ENCODE results near the gene KRAS.

Gene KRAS

GRCh38 chr12:25241167-25242020 lies 9.3 kb downstream of the KRAS start:
- no peak overlapping the region for H3K27ac ChIP-seq (ENCODE audit: low read depth, low read length)
- H3K9ac ChIP-seq (ENCODE audit: low read depth, low read length), result no peak overlapping the region
- H3K36me3 ChIP-seq (ENCODE audit: insufficient read depth, low read length), result peaks cover 67% of the 10 kb centered on the region
- no peaks in the 10 kb centered on the region for H3K27me3 ChIP-seq (ENCODE audit: insufficient read depth, low read length)
- 93% methylated on average over 2 of the region's 6 CpGs for WGBS
- H3K9me3 ChIP-seq (ENCODE audit: insufficient read depth, low read depth, low read length), result no peaks in the 10 kb centered on the region
- H3K4me1 ChIP-seq (ENCODE audit: insufficient read depth, low read length), result no peaks in the 10 kb centered on the region; the same call in 1 of the 2 replicates
- H3K4me3 ChIP-seq (ENCODE audit: low read length), result no peak overlapping the region

GRCh38 chr12:25236626-25237025 lies 14.1 kb downstream of the KRAS start:
- H3K4me1 ChIP-seq (ENCODE audit: insufficient read depth, low read length), result no peaks in the 10 kb centered on the region; the same call in 1 of the 2 replicates
- 99% methylated on average over 3 of the region's 4 CpGs for WGBS
- no peak overlapping the region for H3K27ac ChIP-seq (ENCODE audit: low read depth, low read length)
- H3K4me3 ChIP-seq (ENCODE audit: low read length), result no peak overlapping the region
- no peak overlapping the region for H3K9ac ChIP-seq (ENCODE audit: low read depth, low read length)
- H3K9me3 ChIP-seq (ENCODE audit: insufficient read depth, low read depth, low read length), result no peaks in the 10 kb centered on the region
- H3K27me3 ChIP-seq (ENCODE audit: insufficient read depth, low read length), result no peaks in the 10 kb centered on the region
- H3K36me3 ChIP-seq (ENCODE audit: insufficient read depth, low read length), result peaks cover 73% of the 10 kb centered on the region

- Histone ChIP-seq H3K27me3 (ENCODE audit: insufficient read depth, low read length) (no peaks in the 10 kb centered on the region), H3K27ac (ENCODE audit: low read depth, low read length) (no peak overlapping the region), H3K36me3 (ENCODE audit: insufficient read depth, low read length) (peaks cover 73% of the 10 kb centered on the region), H3K4me3 (ENCODE audit: low read length) (no peak overlapping the region), H3K9ac (ENCODE audit: low read depth, low read length) (no peak overlapping the region), H3K4me1 (ENCODE audit: insufficient read depth, low read length) (no peaks in the 10 kb centered on the region; the same call in 1 of the 2 replicates), H3K9me3 (ENCODE audit: insufficient read depth, low read depth, low read length) (no peaks in the 10 kb centered on the region)
- WGBS, result 67% methylated on average over 1 of the region's 1 CpG
These were observed 14.5 kb downstream of the KRAS start for GRCh38 chr12:25236190-25236589.

DNA sequence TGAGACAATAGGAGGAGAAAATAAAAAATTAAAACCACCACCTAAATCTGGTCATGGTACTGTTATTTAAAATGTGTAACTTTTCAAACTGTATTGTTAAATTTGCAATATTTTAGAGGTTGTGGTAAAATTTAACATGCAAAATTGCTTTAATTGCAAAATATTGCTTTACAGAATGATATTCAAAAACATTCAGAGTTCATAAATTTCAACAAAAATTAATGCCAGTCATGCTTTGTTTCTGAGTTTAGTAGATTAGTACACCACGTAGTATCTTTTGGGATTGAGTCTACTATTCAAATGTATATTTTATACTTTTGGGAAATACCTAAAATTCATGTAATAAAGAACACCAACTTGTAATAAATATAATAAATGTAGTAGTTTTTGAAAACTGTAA lies 37.4 kb downstream of the KRAS start:
- Histone ChIP-seq H3K27ac (ENCODE audit: low read depth, low read length) (no peak overlapping the region), H3K36me3 (ENCODE audit: insufficient read depth, low read length) (peaks cover 31% of the 10 kb centered on the region)
- no CpG with 5 or more reads among the region's 1 CpG for WGBS

DNA sequence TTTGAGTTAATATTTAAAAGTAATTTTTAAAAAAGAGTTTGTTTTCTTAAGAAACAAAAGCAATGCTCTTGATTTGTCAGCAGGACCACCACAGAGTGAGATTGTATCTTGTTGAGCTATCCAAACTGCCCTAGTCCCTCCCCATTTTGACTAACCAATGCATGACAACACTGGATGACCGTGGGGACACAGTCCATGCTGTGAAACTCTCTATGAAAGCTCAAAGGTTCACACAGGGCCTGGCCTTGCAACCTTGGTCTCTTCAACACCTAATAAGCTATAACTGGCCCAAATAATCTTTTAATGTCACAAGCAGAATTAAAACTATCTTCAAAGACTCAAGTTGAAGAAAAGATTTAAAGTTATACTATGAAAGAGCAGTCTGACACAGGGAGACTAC lies 42.2 kb downstream of the KRAS start:
- Histone ChIP-seq H3K36me3 (ENCODE audit: insufficient read depth, low read length) (peaks cover 59% of the 10 kb centered on the region), H3K27me3 (ENCODE audit: insufficient read depth, low read length) (no peaks in the 10 kb centered on the region), H3K27ac (ENCODE audit: low read depth, low read length) (no peak overlapping the region), H3K9ac (ENCODE audit: low read depth, low read length) (no peak overlapping the region), H3K4me3 (ENCODE audit: low read length) (no peak overlapping the region), H3K4me1 (ENCODE audit: insufficient read depth, low read length) (no peaks in the 10 kb centered on the region), H3K9me3 (ENCODE audit: insufficient read depth, low read depth, low read length) (no peaks in the 10 kb centered on the region)
- 88% methylated on average over 1 of the region's 1 CpG for WGBS

More for the DNA sequence above, 37.4 kb downstream of the KRAS start:
- H3K4me3 ChIP-seq (ENCODE audit: low read length), result no peak overlapping the region
- no peaks in the 10 kb centered on the region for H3K4me1 ChIP-seq (ENCODE audit: insufficient read depth, low read length)
- no peaks in the 10 kb centered on the region for H3K27me3 ChIP-seq (ENCODE audit: insufficient read depth, low read length)
- H3K9me3 ChIP-seq (ENCODE audit: insufficient read depth, low read depth, low read length), result no peaks in the 10 kb centered on the region
- H3K9ac ChIP-seq (ENCODE audit: low read depth, low read length), result no peak overlapping the region

DNA sequence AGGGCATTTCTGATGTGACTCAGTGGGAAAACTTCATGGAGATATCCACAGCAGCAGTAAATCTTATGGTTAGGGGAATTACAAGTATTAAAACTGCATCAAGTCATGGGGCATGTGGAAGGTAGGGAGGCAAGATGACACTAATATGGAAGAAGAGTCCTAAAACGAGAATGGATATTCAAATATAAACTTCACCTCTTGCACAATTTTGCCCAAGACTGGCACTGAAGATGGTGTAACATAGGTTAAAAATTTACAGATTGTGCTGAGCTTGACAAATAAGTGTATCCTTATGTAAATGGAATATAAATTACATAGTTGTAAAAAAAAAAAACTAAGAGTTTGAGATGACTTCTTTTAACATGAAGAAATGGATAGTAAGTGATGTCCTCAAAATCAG lies 42.9 kb downstream of the KRAS start:
- H3K36me3 ChIP-seq (ENCODE audit: insufficient read depth, low read length), result peaks cover 55% of the 10 kb centered on the region
- H3K4me1 ChIP-seq (ENCODE audit: insufficient read depth, low read length), result no peaks in the 10 kb centered on the region
- no peak overlapping the region for H3K4me3 ChIP-seq (ENCODE audit: low read length)
- WGBS, result no CpG with 5 or more reads among the region's 1 CpG
- no peak overlapping the region for H3K27ac ChIP-seq (ENCODE audit: low read depth, low read length)
- no peak overlapping the region for H3K9ac ChIP-seq (ENCODE audit: low read depth, low read length)
- H3K9me3 ChIP-seq (ENCODE audit: insufficient read depth, low read depth, low read length), result no peaks in the 10 kb centered on the region
- H3K27me3 ChIP-seq (ENCODE audit: insufficient read depth, low read length), result no peaks in the 10 kb centered on the region

GRCh38 chr12:25207411-25207810 lies 43.3 kb downstream of the KRAS start:
- no peaks in the 10 kb centered on the region for H3K27me3 ChIP-seq (ENCODE audit: insufficient read depth, low read length)
- WGBS, result 97% methylated on average over 6 of the region's 6 CpGs
- no peak overlapping the region for H3K9ac ChIP-seq (ENCODE audit: low read depth, low read length)
- peaks cover 55% of the 10 kb centered on the region for H3K36me3 ChIP-seq (ENCODE audit: insufficient read depth, low read length)
- no peaks in the 10 kb centered on the region for H3K9me3 ChIP-seq (ENCODE audit: insufficient read depth, low read depth, low read length)
- no peaks in the 10 kb centered on the region for H3K4me1 ChIP-seq (ENCODE audit: insufficient read depth, low read length)
- no peak overlapping the region for H3K4me3 ChIP-seq (ENCODE audit: low read length)
- H3K27ac ChIP-seq (ENCODE audit: low read depth, low read length), result no peak overlapping the region

GRCh38 chr12:25202137-25202536 lies 48.6 kb downstream of the KRAS start:
- Histone ChIP-seq H3K9me3 (ENCODE audit: insufficient read depth, low read depth, low read length) (no peaks in the 10 kb centered on the region), H3K27me3 (ENCODE audit: insufficient read depth, low read length) (no peaks in the 10 kb centered on the region), H3K9ac (ENCODE audit: low read depth, low read length) (no peak overlapping the region), H3K4me3 (ENCODE audit: low read length) (no peak overlapping the region), H3K36me3 (ENCODE audit: insufficient read depth, low read length) (peaks cover 24% of the 10 kb centered on the region), H3K27ac (ENCODE audit: low read depth, low read length) (no peak overlapping the region), H3K4me1 (ENCODE audit: insufficient read depth, low read length) (no peaks in the 10 kb centered on the region)
- WGBS, result 89% methylated on average over 2 of the region's 2 CpGs

DNA sequence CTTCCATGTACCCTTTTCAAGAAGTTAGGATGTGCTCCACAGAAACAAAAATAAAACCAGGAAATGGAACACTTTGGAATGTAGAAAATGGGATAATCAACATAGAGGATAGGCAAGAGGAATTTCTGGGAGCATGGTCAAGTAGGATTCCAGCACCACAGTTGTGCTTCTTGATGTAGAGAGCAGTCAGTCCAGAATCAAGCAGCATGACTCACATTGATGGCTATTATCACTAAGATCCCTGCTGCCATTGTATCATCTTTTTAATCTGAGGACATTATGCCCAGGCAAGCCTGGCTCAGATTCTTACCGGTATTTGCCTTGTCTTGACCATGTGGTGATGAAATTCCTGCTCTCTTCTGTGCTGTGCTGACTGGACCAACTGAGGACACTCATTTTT lies 50.0 kb downstream of the KRAS start:
- H3K27me3 ChIP-seq (ENCODE audit: insufficient read depth, low read length), result no peaks in the 10 kb centered on the region
- H3K27ac ChIP-seq (ENCODE audit: low read depth, low read length), result no peak overlapping the region
- no peaks in the 10 kb centered on the region for H3K9me3 ChIP-seq (ENCODE audit: insufficient read depth, low read depth, low read length)
- 93% methylated on average over 1 of the region's 1 CpG for WGBS
- H3K36me3 ChIP-seq (ENCODE audit: insufficient read depth, low read length), result peaks cover 13% of the 10 kb centered on the region
- no peak overlapping the region for H3K4me3 ChIP-seq (ENCODE audit: low read length)
- no peak overlapping the region for H3K9ac ChIP-seq (ENCODE audit: low read depth, low read length)
- H3K4me1 ChIP-seq (ENCODE audit: insufficient read depth, low read length), result peaks cover 7% of the 10 kb centered on the region; the same call in 1 of the 2 replicates

DNA sequence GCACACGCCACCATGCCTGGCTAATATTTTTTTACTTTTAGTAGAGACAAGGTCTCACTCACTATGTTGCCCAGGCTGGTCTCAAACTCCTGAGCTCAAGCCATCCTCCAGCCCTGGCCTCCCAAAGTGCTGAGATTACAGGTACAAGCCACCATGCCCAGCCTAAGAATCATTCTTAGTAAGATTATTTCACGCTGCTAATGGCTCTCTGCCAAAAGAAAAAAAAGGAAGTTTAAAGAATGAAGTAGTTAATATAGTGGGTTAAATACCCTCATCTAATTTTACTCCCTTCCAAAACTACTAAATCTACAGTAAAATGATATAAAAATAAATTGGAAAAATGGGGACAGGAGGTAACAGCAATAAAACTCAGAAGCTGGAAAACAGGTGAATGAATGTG lies 53.1 kb downstream of the KRAS start:
- Histone ChIP-seq H3K36me3 (ENCODE audit: insufficient read depth, low read length) (no peaks in the 10 kb centered on the region), H3K4me3 (ENCODE audit: low read length) (no peak overlapping the region), H3K27me3 (ENCODE audit: insufficient read depth, low read length) (no peaks in the 10 kb centered on the region), H3K9me3 (ENCODE audit: insufficient read depth, low read depth, low read length) (no peaks in the 10 kb centered on the region), H3K9ac (ENCODE audit: low read depth, low read length) (no peak overlapping the region), H3K4me1 (ENCODE audit: insufficient read depth, low read length) (peaks cover 8% of the 10 kb centered on the region; the same call in 1 of the 2 replicates), H3K27ac (ENCODE audit: low read depth, low read length) (no peak overlapping the region)
- WGBS, result 96% methylated on average over 1 of the region's 2 CpGs

DNA sequence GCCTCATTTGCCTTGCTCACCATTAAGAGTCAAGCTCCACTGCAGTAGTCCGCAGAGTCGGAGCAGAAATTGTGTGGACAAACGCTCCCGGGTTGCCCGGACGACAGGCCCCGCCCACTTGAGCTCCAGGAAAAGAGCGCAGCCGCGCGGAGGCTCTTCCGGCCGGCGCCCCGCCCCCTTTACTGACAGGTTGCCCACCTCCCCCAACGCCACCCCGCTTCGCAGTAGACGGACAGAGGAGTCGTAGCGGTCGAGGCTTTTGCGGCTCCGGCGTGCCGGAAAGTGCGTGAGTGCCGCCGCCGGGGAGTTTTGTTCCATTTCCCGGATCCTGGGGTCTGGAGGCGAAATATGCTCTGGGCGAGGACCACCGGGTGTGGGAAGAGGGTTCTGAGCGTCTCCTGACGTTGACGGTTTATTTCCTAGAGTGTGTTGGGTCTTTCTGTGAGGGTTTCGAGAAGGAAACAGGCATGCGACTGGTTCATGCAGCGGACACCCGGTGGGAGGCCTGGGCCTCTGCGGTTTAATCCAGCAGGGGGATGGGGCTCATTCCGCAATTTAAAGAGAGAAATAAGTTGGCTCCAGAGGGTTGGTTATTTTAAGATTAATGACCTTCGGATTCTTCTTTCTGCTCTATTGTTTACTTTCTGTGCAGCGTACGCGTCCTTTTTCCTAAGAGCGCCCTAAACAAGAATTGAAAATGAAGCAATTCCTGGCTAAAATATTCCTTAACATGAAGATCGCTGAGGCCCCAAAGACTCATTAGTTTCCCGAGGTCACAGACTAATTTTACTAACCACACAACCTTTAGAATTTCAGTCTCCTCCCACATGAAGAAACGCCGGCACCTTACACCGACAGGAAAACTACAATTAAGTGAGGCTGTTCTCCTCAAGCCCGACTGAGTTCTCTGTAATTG lies 55.4 kb downstream of the KRAS start, which contains the start of the genes DNAI7 and ETFRF1:
TSS of gene DNAI7 (minus strand) at position 105 of the 916 bp plus-strand sequence. CDS start at position 23, 82 bp downstream.
TSS of gene ETFRF1 (plus strand) at position 182 of the 916 bp plus-strand sequence. CDS start 8,720 bp downstream, outside the sequence.
- Histone ChIP-seq H3K9me3 (ENCODE audit: insufficient read depth, low read depth, low read length) (no peaks in the 10 kb centered on the region), H3K9ac (ENCODE audit: low read depth, low read length) (peak within 1 kb of the TSS; percentile 92), H3K27me3 (ENCODE audit: insufficient read depth, low read length) (no peaks in the 10 kb centered on the region), H3K27ac (ENCODE audit: low read depth, low read length) (peak within 1 kb of the TSS; percentile 90), H3K36me3 (ENCODE audit: insufficient read depth, low read length) (no peaks in the 10 kb centered on the region), H3K4me1 (ENCODE audit: insufficient read depth, low read length) (peaks cover 8% of the 10 kb centered on the region; the same call in 1 of the 2 replicates), H3K4me3 (ENCODE audit: low read length) (peak within 1 kb of the TSS; percentile 80)
- under 1% methylated on average over 53 of the region's 54 CpGs for WGBS

Data from HUES64 (cell line).